CD4-positive, alpha-beta T cell treated with Interleukin-21 for 1 hour (primary cell): ENCODE measurements around the gene LEMD2.

Source experiments
- DNase-seq: peaks from one replicate; pipeline ENCODE4 v3.0.0-alpha.2; 2020

LEMD2 gene

DNA sequence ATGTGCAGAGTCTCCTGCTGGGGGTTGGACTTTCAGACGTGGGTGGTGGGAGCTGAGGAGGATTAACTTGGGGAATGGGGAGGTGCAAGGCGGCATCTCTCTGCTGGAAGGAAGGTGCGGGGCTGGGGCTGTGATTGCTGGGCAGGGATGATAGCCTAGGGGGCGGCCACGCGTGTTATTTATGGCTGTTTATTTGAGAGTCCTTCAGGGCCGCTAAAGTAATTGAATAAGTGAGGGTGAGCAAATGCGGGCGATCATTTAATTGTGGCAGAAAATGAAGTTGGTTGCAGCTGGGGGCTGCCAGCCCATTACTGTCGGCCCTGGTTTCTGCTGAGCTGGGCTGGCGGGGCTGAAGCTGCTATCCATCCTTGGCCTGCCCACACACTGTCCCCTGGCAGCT lies 34.7 kb downstream of the LEMD2 start:
- DNase-seq: no peak

DNA sequence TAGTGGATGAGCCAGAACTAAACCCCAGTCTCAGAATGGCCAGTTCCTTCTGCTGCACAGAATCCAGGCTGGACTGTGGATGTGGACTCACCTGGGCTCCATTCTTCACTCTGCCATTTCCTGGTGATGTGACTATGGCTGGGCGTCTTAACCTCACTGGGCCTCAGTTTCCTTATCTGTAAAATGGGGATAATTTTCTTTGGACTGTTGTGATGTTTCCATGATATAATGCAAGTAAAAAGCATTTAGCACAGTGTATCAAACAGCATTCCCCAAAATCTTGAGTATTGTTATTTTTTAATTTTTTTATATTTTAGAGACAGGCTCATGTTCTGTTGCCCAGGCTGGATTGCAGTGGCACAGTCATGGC lies 36.3 kb downstream of the LEMD2 start:
- no peak for DNase-seq

DNA sequence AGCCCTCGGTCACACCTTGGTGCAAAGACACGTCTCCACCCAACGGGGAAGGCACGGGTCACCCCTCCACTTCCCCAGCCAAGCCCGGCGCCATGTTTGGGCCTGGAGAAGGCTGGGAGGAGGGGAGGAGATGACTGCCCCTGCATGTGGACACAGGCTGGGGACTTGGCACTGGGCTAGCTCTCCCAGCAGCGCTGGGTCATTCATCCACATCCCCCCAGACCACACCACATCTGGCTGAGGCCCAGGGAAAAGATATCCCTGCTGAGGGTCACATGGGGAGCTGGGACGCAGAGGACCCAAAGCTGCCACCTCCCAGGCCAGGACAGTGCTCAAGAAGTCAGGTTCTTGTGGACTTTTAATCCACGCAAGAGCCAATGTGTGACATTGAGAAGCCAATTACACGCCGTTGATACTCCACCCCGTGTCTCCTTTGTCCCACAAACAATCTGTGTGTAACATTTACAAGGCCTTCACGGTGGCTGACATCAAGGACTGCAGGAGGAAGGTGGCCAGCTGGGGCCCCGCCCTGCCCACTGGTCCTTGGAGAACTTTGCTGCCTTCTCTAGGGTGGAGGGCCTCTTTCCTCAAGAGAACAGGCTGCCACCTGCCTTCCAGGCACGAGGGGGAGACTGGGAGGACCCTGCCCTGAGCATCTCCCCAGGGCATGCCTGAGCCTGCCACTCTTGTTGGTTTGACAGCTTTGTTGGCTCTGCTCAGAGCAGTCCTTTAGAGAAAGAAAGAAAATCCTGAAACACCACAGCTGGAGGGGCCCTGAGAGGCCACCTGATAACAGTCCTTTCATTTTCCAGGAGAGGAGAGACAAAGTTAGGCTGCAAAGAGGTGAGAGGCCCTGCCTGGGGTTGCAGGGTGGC lies 36.9 kb downstream of the LEMD2 start:
- no peak for DNase-seq

DNA sequence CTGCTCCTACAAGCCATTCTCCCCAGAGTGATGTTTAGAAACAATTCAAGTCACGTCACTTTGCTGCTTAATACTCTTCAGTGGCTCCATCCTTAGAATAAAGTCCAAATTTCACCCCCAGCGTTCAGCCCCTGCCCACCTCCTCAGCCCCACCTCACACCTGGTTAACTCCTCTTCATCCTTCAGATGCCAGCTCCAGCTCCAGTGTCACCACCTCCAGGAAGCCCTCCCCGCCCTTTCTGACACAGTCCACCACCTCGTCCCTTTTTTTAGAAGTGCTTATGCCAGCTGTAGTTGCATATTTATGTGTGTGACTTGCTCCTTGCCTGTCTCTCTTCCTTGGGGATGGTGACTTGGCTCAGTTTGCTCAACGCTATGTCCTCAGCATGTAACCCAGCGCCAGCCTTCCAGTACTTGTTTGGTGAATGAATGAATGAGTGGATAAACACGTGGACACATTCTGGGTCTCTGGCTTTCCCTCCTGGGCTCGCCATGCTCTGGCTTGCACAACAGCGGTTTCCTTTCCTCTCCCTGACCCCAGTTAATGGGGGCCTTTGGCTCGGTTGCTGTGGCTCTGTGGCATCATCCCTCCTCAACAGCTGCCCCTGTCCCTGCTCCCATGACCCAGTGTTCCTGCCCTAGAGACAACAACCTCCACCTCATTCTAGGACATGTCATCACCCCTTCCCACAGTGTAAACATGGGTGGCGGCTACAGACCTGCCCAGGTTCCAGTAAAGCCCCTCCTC lies 38.5 kb downstream of the LEMD2 start:
- DNase-seq: no peak

DNA sequence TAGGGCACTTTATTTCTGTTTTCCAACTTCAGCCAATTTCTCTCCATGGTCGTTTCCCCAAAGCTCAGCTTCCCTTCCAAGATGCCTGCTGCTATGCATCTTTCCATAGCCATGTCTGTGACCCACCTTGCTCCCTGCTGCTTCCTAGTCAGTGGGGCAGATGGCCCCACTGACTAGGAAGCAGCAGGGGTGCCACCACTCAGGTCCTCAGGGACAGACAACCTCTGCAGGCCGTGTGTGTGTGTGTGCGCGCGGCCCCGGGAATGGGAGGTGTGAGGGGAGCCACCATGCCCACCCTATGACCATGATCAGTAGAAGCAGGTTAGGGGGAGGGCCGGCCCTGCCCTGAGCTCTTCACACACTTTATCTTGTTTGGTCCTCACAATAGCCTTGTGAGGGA lies 39.5 kb downstream of the LEMD2 start:
- DNase-seq: no peak

DNA sequence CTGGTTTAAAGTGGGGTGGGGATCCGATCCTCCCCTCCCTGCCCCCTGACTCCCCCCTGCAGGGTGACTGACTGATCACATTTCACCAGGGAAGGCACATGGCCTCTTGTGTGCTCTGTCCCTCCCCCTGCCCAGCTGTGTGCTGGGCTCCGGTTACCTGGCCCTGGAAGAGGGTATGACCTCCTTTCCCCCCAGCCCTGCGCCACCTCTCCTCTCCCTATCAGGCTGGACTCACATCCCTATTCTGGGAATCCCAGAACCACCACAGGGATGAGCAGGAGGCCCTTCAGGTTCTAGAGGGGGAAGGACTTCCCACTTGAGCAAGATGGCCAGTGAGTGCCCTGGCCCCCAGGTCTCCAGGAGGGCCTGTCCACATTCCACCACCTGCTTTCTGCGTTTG lies 40.1 kb downstream of the LEMD2 start:
- no peak for DNase-seq

DNA sequence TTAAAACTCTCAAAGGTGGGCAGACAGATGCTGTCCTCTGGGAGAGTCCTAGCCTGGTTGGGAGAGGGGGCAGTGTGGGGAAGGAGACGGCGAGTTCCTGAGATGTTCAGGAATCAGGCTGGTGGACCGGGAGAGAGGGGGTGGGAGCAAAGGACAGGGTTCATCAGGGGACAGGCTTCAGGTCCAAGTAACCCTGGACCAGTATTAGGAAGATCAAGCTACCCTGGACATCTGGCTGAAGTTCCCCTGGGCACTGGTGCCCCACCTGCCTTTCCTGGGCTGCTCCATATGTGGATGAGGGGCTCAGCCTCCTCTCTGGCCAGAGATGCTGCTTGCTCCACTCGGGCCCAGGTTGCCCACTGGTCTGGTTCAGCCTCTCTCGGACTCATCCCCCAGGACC lies 41.1 kb downstream of the LEMD2 start:
- no peak for DNase-seq

DNA sequence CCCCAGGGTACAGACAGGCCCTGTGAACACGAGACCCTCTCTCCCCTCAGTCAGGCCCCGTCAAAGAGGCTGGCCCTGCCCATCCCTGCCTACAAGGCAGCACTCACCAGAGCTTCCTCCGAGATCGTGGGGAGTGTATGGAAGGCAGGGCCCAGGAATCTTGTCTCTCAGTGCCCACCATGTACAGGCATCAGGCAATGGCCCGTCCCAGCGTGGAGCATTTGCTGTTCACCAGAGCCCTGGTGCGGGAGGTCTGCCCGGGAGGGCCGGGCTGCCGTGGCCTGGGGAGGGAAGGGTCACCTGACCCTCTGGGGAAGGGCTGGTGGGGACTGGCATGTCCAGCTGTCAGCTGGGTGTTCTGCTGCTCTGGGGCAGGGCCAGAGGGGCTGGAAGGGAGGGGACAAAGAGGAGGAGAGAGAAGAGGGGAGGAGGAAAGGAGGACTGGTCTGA lies 42.3 kb downstream of the LEMD2 start, which contains the start of gene IP6K3:
IP6K3 (minus strand) TSS at position 255 of the 450 bp plus-strand sequence. CDS start 11,429 bp downstream, outside the sequence.
- DNase-seq: no peak

DNA sequence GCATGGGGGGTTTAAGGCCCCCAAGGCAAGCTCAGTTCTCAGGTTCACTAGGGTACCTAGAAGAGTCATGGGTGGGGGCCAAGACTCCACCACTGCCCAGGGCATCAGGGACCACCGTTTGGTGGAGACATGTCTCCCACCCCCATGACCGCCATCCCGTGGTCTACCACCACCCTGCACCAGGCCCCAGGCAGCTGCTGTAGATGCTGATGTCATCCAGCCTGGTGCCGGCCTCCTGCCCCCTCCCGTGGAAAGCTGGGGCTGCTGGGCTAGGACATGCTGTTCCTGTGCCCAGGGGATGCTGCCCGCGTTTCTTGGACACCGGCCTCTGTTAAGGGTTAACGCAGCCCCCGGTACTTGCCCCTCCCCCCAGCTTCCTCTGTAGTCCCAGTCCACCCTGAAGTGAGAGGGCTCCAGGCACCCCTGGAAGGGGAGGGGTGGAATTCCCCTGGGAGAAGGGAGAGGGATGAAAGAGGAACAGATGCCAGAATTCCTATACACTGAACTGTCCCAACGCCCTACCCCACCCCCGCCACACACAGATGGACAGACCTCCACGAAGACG lies 42.8 kb downstream of the LEMD2 start:
- DNase-seq: no peak

DNA sequence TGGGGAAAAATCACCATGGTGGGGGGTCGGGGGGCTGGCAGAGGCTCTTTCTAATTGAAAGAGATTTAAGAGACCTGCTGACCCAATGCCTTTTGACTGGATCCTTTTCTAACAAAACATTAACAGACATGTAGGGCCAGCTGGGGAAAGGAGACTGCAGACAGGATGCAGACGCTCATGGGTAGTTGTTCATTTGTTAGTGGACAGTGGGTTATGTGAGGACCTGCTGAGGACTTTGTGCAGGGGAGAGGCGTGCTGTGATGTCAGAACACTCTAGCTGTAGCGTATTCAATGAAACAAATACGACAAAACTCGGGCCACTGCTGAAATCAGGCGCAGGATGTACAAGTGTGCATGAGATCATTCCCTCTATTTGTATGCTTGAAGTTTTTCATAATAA lies 43.4 kb downstream of the LEMD2 start:
- DNase-seq: no peak

DNA sequence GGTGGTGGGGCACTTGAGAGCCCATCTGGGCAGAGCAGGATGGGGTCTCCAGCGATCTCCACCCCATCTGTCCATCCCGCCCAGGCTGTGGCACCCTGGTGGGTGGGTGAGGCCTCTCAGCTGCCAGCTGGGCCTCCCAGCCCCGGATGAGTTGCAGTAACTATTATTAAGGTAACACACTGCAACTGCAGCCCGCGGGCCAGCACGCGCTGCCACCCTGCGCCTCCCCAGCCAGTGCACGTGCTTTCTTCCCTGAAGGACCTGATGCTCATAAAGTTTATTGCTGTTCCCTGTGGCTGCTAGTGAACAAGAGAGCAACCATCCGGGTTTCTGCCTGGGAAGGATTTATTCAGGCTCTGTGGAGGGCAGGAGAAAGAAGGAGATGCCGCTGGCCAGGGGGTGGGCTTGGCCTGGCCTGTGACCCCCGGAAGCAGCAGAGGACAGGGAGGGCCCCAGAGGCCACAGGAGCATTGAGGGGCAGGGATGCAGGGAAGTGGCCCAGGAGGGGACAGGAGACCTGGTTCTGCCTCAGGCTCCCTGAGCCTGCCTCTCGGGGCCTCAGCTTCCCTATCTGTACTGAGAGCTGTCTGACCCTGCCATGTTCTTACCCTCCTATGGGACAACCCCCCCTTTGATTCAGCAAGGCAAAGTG lies 43.9 kb downstream of the LEMD2 start:
- no peak for DNase-seq

DNA sequence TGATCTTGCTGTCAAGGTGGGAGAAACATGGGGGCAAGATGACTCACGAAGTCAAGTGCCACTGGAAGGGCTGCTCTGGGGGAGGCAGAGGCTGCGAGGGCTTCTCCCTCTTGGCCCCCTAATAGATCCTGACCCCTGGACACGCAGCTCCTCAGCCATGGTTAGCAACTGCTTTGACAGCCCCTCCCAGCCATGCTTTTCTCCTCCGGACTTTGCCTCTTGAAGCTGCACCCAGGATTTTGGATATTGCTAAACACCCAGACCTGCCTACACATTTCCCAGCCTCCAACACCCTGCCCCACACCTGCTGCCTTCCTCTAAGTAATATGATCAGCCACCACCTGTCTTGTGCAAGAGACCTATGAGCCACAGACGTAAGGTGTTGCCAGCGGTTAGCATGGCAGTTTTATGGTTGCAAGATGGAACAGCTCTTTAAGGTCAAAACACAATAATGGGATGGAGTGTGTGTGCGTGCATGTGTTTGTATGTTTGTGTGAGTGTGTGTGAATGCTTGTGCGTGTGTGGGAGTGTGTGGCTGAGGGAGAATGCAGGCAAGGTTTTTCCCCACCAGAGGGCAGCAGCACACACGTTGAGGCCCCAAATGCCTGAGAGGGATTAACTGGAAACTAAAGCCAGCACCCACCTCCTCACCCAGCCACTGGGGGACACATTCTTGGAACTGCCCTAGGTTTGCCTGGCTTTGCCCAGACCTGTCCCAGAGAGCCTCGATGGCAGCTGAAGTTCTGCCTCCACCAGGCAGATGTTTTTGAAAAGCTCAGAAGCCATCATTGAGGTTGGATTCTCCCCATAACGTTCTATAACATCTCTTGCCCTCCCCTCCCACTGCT lies 44.7 kb downstream of the LEMD2 start:
- peak; percentile 74 for DNase-seq

DNA sequence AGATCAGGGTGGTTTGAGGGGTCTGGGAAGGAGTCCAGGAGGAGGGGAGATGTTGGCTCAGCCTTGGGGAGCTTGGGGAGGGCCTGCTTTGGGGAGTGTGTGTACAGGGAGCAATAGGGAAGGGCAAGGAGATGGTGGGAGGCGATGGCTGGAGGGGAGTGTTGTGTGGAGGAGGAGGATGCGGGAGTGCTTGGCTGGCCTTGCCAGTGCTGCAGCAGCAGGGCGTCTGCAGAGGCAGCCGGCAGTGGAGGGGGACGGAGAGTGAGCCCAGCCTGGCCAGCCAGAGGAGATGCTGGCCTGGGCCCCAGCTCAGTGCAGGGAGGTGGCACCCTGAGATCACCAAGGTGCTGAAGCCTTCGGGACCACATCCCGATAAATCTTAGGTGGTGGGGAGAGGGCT lies 46.1 kb downstream of the LEMD2 start:
- no peak for DNase-seq

DNA sequence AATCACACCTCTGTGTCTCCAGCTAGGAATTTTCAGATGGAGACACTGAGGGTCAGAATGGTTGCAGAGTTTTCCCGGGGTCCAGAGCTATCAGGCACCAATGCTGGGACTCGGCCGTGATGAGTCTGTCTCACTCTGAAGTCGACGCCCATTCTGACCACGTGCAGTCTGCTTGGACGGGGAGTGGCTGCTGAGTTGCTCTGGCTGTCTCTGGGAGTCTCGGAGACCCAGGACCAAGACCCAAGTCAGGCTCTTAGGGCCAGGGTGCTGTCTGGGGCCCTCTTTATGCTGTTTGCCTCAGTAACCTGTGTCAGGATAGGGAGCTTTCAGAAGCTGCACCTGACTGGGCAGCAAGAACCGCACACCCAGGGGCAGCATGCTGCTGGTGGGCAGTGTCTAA lies 46.8 kb downstream of the LEMD2 start:
- no peak for DNase-seq

DNA sequence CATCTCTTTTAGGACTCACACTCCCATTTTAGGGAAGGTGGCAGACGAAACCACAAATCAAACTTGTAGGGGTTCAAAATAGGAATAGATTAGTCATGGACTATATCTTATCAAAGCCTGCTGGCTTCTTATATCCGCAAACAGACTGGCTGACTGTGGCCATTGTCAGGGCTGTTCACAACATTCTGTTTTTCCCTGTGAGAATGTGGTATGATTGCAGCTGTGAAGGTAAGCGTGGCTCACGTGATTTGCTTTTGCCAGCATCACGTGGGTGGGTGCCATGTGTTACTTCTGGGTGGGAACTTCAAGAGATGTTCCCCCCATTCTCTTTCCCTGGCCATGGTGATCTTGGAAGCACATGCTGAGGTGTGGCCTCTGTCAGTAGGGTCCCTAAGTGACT lies 48.1 kb downstream of the LEMD2 start:
- no peak for DNase-seq

DNA sequence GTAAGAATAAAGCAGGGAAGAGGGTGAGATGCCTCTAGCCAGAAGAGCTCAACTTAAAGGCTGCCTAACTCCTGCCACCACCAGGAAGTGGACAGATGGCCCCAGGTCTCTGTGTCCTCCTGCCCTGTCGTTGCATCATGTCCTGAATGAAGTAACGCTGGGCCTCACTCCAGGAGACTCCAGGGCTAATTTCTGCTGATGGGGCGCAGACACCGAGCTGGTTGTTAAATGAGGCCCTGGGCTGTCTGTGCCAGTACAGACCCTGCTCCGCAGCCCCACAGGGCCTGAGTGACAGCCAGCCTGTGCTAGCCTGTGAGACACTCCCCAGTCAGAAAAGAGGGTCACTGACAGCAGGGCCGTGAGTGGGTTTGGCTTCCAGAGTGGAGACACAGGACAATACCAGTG lies 48.7 kb downstream of the LEMD2 start:
- DNase-seq: no peak

DNA sequence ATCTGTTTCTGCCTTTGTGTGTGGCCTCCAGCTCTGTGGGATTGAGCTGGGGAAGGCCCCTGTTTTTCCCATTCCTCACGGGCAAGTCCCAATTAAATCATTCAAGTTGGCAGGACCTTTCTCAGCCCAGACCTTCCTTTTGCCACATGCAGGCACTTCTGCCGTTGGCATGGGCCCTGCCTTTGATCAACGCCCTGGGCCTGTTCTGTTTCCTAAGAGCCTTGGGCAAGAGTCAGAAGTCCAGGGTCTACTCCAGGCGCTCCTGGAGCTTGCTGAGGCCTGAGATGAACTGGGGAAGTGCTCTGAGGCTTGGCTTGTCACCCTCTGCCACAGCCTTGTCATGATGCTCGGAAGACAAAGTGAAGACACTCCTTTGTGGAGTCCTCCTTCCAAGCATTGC lies 49.4 kb downstream of the LEMD2 start:
- no peak for DNase-seq

DNA sequence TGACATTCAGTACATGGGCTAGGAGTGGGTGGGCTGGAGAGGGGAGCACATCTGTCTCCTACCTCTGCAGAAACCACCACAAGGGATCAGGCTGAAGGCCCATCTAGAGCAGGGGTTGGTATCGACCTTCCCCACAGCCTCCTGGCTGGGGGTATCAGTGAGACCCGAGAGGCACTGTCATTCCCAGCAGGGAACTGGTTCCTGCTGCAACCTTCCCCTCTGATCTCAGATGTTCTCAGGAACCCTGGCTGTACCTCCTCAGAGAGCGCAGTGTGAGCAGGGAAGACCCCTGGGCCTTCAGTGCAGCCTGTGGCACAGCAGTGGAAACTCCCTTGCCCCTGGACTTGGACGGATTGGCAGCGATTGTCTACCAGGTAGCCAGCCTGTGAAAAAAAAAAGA lies 50.1 kb downstream of the LEMD2 start:
- DNase-seq: no peak

DNA sequence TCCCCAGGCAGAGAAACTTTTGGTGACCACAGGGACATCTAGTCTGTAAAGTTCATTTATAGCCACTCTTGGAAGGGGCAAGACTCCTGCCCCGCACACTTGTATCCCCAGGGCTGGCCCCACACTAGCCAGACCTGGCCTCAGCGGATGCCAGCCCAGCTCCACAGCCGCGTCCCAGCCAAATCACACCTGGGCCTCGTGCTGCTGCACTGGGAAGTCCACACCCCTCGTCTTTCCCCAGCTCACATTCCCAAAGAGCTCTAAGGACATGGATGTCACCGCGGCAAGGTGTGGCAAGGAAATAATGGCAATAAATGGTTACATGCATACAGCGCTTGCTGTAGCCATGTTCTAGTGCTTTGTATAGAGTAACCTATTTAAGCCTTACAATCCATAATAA lies 50.8 kb downstream of the LEMD2 start:
- DNase-seq: no peak

DNA sequence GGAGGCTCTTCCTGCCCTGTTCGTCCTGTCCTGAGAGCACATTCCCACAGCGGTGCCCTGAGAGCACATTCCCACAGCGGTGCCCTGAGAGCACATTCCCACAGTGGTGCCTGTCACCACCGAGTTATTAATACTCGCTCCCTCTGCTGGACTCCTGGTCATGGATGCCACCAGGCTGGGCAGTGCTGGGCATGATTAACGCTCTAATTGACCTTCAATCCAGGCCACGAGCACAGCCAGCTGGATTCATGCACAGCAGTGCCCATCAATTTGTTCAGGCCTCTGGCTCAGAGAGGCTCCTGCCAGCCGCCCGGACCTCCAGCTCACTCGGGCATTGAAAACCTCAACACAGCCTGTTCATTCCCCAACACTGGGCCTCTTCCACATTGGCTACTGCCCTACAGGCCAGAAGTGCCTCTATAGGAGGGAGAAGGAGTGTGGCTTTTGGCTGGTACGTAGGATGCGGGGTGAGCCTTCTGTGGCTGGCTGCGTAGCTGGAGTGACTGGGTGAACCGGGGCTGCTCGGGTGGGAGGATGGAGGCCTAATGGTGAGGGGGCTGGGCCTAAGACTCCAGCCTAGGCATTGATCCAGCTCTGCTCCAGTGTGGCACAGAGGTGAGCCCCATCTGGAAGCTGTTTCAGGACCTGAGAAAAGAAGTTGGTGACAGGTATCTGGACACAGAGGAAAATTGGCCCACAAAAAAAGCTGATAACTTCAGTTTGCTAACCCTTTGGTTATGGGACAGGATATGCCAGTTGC lies 51.5 kb downstream of the LEMD2 start:
- DNase-seq: no peak

DNA sequence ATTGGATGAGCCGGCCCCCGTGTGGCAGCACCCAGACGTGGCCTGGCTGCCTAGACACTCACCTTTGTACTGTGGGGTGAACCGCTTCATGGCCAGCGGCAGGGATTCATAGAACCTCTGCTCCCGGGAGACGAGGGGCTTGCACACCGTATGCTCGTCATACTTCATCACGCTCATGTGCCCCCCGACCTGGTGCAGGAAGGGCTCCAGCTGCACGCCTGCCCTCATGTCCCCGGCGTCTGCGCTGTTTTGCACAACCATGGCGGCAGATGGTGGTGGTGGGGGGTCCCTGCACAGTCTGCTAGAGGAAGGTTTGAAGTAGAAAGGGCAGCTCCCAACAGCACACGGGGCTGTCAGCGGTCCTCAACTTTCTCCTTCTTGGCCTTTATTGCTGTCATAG lies 53.7 kb downstream of the LEMD2 start:
- DNase-seq: no peak

DNA sequence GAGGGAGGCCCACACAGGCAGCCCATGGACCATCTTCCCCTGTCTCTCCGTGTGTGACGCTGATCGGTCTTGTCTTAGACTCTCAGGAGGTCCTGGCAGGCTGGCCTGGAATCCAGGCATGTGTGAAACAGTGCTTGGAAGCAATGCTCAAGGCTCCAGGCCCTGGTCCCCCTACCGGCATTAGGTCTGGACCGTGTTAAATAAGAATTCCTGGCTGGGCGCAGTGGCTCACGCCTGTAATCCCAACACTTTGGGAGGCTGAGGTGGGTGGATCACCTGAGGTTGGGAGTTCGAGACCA lies 55.3 kb downstream of the LEMD2 start:
- DNase-seq: no peak
